ENCODE results near the gene MOB3B.
"Not testable (repeated sequence)": the region's sequence is repeated elsewhere in the genome, so short reads cannot be mapped to it uniquely, and the experiment has no call there.

The MOB3B gene

DNA sequence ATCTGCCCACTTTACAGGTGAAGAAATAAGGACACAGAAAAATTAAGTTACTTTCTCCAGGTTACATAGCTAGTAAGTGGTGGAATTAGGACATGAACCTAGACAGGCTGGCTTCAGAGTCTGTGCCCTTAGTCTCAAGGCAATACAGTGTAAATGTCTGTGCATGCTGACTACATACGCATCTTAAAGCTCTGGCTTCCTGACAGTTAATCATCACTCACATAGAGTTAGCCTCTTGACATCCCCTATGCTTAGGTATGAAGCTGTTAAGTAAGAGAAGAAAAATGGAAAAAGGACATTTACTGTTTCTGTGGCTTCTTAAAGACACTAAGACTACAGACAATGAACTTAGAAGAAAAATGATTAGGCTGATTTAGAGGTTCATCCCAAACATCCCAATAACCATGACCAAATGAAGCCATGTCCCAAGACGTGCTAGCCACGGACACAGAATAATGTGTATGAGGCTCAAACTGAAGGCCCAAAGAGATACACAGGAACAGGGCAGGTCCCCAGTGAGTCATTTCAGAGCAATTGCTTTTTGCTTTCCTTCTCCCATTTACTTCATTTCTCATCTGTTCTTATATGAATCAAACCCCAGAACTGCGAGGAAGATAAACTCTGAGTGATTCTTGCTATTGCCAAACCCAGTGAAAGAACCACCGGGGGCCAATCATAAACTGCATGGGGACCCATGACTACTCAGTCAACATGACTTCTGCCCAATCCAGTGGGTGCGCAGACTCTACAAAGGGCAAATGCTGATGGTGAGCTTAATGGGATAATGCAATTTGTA, 105.5 kb downstream of the MOB3B start:
- no peak for DNase-seq (ENCODE audit: low read depth in 2 of 2)

DNA sequence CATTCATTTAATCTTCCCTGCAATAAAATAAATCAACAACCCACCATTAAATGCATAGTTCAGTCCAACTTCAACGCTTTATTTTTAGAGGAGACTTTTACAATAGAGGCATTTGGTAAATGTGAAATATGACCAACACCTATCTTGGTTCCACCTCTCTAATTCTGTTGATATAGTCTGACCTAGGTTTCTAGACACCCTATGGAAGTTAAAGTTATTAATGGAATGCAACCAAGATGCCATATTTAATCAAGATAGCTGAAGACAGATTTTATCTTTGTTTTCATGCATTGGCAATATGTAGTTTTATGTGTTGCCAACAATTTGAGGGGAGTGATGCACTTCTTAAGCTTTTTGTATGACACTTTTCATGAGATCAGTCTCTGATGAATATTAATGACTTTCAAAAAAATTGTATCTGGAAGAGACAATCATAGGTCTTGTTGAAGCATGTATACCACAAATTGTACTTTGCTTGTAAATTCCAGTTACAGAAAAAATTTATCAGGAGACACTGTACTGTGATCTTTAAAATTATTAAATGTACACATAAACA, 107.3 kb downstream of the MOB3B start:
- DNase-seq (ENCODE audit: low read depth in 2 of 2): no peak

DNA sequence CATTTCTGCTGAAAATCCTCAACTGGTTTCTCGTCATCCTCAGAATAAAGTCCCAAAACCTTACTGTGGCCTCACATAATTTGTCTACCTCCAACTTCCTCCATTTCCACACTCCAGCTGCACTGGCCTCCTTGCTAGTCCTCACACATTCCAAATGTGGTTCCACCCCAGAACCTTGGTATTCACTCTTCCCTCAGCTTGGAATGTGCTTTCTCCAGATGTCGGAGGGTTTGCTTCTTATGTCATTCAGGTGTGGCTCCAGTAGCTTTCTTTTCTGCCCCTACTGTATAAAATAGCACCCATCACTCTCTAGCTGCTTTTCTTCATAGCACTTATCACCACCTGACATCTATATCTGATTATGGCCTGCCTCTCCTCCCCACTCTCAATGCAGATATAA, 108.0 kb downstream of the MOB3B start:
- DNase-seq (ENCODE audit: low read depth in 2 of 2): no peak

DNA sequence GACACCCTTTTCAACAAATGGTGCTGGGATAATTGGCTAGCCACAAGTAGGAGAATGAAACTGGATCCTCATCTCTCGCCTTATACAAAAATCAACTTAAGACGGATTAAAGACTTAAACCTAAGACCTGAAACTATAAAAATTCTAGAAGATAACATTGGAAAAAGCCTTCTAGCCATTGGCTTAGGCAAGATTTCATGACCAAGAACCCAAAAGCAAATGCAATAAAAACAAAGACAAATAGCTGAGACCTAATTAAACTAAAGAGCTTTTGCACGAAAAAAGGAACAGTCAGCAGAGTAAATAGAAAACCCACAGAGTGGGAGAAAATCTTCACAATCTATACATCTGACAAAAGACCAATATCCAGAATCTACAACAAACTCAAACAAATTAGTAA, 110.1 kb downstream of the MOB3B start:
- DNase-seq (ENCODE audit: low read depth in 2 of 2): not testable (repeated sequence)

DNA sequence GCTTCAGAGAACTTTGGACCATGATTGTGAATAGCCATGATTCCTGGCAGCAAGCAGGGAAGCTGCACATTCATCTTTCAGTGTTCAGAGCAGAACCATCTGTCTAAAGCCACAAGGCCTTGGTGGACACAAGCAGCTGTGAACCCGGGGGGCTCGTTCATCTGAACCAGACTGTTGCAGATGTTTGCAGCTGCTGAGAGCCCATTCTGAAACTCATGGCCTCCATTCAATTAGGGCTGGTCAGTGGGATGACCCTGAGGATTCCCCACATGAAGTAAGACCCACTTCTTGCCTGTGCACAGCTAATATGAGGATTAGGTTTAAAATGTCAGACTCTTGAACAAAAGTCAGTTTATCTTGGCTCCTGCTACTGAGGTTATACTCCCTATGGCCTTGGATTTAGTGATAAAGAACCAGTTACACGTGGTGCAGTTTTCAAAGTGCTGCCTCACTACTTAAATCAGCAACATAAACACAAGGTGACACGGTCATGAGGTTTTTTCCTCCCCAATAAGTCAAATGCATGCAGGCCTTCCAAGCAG, 115.3 kb downstream of the MOB3B start:
- DNase-seq (ENCODE audit: low read depth in 2 of 2): no peak

DNA sequence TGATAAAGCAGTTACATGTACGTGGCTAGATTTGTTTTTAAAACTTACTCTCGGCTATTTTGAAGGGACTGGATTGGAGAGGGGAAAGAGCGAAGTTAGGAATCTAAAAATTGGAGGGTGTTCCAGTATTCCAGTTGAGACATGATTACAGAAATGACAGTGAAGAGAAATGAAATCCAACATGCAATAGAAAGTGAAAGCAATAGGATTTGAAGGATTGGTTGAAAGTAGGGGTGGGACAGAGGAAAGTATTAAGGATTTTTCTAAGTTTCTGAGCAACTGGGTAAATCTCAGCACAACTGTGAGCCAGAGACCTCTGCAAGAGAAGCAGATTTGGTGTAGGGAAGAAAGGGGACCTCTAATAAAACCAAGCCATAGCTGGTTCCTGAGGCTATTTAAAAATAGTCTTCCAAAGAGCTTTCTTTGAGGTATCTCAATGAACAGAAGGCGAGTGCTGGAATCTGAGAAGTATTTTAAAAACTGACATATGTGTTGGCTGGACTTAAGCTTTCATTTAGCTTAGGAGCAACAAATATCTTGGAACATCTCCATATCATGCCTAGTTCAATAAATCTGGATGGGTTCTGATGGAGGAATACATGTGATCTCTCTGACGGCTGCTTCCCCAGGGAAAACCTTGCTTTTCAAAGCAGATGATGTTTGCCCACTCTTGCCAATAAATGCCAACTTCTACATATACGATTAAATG, 115.9 kb downstream of the MOB3B start:
- DNase-seq (ENCODE audit: low read depth in 2 of 2): no peak

DNA sequence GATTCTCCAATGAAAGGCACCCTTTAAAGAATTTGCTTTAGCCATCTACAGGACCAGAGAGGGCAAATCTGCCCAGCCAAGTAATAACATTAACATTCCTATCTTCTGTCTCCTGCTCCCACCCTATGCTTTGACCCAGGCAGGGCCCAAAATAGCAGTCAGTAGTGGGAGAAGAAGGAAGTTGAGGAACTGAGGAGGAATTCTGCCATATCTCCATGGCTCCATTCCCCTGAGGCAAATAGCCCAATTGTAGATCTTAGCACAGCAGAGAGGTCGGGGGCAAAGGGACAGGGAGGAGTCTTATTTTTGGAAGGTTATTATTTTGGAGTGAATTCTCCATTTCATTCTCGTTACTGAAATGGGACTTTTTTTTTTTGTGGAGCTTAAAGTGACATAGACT, 116.7 kb downstream of the MOB3B start:
- no peak for DNase-seq (ENCODE audit: low read depth in 2 of 2)

DNA sequence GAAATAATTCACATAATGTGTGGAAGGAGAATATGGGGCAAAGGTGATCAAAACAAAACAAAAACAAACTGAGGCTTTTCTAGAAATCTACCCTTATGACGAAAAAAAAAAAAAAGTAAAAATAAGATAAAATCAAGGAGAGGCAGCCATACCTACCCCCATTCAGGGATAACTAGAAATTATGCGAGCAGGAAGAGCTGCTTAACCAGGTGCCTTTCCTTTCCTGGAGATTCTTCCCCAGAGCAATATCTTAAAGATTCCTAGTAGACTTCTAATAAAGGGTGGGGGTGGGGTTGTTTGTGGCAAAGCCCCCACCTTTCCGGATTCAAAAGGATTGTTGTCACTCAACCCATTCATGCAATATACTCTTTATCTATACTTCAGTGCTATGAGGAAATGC, 117.5 kb downstream of the MOB3B start:
- DNase-seq (ENCODE audit: low read depth in 2 of 2): no peak

DNA sequence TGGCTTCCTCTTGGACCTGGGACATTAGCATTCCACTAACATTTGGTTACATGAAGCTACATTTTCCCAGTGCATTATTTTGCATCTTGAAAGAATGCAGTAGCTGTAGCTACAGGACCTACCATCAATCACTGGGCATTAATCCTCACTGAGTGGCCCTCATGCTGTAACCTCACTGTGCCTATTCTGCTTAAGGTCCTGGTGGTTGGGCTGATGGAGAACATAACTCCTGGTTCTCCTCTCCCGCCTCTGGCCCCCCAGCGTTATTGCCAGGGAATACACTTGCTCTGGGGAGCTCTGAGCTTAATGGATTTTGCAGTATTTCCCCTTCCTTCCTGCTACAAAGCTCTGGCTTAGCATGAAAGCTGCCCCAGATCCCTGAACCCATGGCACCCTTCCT, 121.1 kb downstream of the MOB3B start:
- DNase-seq (ENCODE audit: low read depth in 2 of 2): no peak

DNA sequence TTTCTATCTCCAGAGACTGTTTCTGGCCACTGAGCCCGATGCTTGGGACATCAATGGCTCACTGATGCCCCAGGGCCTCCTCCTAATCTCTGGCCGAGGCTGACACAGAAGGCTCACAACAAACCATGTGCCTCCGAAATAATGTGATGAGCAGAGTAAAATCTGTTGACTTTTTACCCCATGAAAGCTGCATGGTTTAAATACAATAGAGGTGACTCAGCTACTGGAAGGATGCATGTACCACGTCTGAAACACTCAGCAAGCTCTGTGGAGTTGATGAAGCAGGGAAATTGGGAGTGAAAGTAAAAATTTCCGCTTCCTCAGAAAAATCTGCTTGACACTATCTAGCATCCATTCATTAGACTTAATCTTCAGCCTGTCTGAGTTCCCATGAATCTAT, 121.6 kb downstream of the MOB3B start:
- no peak for DNase-seq (ENCODE audit: low read depth in 2 of 2)

DNA sequence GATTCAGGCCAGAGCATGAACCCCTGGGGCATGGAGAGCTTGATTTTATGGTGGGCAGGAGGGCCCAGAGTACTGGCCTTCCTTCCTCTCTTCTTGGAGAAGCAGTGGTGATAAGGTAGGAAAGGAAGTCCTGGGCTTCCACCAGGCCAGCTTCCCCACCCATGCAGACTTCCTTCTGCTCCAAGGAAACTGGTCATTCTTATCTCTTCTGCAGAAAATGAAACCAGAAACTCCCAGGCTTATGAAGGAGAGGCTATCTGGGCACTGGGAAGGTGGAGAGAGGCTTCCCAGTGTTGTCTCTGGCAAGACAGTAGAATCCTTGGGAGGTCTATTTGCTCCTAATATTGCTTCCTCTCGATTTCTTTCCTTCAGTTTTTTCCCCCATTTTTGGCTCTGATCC, 122.1 kb downstream of the MOB3B start:
- DNase-seq (ENCODE audit: low read depth in 2 of 2): no peak

DNA sequence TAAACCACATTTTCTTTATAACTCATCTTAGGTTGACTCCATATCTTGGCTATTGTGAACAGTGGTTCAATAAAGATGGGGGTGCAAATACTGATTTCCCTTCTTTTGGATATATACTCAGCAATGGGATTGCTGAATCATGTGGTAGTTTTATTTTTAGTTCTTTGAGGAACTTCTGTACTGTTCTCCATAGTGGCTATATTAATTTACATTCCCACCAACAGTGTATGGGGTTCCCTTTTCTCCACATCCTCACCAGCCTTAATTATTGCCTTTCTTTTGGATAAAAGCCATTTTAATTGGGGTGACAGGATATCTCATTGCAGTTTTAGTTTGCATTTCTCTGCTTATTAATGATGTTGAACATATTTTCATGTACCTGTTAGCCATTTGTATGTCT, 125.0 kb downstream of the MOB3B start:
- DNase-seq (ENCODE audit: low read depth in 2 of 2): no peak

DNA sequence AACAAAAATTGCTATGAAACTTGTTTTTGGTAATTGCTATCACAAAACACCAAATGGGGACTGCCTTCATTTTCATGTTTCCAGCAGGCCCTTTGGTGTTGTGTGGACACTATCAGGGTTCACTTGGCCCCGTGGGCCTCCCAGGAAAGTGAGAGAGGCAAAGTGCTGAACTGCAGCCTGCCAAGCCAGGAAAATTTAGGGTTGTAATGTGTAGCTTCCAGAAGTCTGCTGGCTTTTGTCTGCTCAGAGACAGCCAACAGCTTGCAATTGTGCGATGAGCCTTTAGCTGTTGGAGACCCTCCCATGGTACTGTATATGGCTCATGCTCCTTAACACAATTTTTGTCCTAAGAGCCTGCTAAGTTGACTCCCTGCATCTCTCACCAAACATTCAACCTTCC, 127.0 kb downstream of the MOB3B start:
- no peak for DNase-seq (ENCODE audit: low read depth in 2 of 2)

DNA sequence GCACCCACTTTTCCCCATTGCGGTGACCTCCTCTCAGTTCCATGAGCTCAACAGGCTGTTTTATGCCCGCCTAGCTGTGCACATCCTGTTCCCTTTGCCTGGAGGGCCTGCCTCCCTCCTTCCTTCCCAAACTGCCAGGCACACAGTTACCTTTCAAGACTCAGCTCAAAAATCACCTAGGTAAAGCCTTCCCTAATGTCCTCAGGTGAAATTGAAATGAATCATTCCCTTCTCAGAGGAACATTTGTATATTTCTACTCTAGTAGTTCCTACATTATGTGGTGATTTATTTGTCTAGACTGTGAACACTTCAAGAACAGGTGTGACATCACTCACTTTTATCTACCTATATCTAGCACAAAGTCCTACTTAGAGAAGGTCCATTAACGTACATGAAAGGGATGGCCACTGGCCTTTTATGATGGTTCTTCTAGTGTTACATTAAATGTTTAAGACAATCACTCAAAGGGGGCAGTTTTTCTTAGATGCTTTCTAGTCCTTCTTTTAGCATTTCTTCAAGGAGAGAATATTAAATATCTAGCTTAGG, 129.2 kb downstream of the MOB3B start:
- DNase-seq (ENCODE audit: low read depth in 2 of 2): no peak

DNA sequence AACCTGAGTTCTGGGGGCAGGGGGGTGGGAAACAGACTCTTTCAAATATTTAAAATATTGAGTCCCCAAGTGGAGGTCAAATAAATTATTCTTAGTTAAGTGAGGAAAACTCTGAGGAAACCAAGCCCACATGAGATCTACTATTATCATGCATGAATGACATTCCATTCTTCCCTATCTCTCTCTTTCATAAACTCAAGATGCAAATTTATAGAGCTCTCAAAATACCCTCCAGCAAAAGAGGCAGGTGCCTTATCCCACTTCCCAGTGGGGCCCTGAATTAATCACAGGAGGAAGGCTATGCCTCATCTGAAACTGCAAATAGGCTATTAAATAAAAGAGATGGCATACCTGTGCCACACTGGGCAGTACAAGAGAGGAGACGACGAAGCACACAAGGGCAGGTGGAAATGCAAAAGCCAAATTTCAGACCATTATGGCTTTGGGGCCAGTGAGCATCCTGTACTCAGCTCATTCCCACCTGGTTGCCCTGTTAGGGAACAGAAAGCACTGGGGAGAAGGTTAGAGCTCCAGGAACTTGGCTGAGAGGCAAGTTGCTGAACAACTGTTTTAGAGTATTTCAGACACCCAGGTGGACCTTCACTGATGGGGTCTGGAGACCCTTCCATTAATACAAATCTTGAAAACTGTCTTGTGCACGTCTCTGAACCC, 130.5 kb downstream of the MOB3B start:
- DNase-seq (ENCODE audit: low read depth in 2 of 2): no peak

DNA sequence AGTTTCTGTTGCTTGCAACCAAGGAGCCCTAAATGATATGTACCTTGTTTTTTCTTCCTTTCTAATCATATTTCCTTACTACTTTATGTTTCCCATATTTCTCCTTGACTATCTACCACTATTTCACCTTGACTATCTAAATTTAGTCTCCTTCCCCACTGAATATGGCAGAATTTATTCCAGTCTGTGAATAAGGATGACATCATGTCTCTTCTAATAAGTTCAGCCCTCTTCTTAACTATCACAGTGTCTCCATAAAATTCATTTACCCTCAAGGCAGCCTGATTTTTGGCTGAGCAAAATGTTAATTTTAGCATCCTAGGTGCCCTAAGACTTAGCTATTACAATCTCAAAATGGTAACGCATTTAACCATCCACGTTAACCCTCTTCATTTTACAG, 133.1 kb downstream of the MOB3B start:
- DNase-seq (ENCODE audit: low read depth in 2 of 2): no peak

DNA sequence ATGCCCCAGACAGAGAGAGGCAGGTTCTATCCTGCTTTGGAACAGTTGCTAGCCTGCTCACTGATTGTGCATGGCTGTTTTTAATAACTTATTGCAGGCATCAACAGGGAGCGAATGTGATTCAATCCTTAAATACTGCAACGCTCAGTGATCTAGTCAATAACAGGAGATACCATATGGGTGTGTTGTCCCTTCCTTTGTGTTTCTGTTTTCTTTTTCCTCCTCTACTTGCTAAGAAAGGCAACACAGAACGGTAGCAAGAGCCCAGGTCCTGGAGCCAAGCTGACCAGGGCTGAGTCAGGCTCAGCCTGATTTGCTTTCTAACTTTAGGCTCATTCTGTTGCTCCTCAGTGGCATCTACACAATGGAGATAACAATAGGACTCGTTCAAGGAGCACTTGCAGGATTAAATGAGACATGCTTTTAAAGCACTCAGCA, 134.1 kb downstream of the MOB3B start:
- no peak for DNase-seq (ENCODE audit: low read depth in 2 of 2)

DNA sequence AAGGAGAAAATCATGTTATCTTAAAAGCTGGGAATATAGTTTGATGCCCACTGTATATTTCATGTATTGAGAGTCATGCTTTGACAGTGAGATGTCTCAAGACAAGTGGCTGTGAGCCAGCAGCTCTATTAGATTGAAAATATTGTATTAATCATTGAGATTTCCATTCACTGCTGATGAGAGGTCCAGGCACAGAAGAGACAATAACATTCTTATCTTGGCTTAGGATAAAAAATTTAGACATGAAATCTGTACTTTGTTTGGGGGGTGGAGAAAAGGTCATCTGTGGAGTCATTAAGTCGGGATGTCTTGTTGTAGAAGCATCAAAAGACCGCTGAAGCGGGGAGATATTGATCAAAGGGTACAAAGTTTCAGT, 134.8 kb downstream of the MOB3B start:
- no peak for DNase-seq (ENCODE audit: low read depth in 2 of 2)

DNA sequence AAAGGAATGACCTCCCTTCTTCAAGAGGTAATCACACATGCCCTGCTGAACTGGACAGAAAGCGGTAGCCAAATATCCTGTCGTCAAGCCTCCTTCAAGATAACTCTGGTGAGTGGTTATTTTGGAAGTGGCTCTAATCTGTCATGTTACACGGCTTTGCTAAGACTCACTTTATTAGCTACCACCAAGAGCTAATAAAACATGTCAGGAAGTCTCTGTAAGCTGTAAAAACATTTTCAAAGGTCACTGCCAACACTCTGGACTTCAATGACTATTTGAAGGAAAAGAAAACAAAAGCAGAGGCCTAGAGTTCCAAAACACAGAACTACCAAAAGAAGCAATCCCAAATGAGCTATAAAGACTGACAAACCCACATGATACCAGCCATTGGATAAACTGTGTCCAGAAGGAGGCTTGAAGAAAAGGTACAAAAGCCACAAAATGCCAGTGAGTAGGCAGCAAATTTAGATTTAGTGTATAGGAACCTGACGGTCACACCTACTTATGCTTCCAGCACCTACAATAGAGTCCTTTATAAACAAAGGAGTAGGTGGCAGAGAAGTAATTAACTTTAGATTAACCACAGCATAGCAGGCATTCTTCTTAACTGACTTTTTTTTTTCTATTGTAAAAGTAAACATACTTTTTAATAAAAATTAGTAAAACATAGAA, 135.3 kb downstream of the MOB3B start:
- no peak for DNase-seq (ENCODE audit: low read depth in 2 of 2)

DNA sequence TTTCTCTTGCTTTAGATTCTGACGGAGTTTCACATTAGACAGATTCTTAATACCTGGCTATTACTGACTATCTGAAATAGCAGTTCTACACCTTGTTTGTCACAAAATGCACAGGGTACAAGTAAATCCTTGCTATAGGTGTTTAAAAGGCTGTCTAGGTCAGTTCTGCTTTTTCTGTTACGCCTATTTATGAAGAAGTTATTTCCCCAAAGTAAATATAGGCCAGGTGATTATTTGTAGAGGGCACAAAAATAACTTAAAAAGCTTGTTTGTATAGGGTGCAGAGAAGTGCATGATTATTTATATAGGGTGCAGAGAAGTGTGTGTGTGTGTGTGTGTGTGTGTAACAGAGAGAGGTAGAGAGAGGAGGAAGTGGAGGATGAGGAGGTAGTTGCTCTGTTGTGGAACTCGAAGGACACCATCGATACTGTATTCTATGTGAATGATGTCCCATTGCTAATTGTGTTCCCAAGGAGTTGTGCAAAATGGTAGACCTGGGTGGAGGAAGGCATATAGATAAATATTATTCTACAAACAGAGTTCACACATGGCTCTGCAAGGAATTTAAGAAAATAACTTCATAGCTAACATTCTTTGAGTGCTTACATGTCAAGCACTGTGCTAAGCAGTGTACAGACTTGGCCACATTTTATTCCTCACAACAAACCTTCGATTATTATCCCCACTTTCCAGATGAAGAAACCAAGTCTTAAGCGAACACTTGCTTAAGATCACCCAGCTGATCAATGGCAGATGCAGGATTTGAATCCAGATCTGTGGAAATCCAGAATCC, 136.4 kb downstream of the MOB3B start:
- no peak for DNase-seq (ENCODE audit: low read depth in 2 of 2)

DNA sequence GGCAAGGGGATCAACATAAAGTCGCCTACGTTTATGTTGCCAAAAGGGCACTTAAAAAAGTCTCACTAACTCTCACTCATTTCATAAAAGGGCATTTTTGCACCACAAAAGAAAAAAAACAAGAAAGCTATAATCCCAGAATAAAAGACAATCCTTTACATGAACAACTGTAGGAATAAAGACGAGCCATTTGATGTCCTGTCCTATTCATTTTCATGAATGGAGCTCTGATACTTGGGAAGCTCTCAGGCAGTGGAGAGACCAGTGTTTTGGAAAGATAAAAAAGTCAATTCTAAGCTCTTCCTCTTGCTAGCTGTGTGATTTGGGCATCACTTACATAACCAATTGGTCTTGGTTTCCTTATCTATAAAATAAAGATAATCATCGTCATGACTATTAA, 137.2 kb downstream of the MOB3B start:
- no peak for DNase-seq (ENCODE audit: low read depth in 2 of 2)
